K562 (cell line): Measurements from ENCODE around the gene PTCH1. TPM values are rescaled to one million over a fixed set of nuclear protein-coding genes. Genes with fewer than 3 reads are reported as not detected.

Experiments used
- ATAC-seq: fragments of 200-7000 bp; cut with Tn5 transposase; 3 replicates; pipeline ENCODE4 v1.9.1; 2020; ENCODE audit warnings: moderate library complexity
- BruUV-seq: library from RNA; stranded (reverse); fragments of 400-500 nt; replicated peaks from 2 replicates; lab custom pipeline; 2021; lab: Mats Ljungman, UMichigan
- CTCF ChIA-PET: fragments of 300-600 bp; formaldehyde crosslinking; extraction: SDS; loops from one replicate; lab custom pipeline; 2021; ENCODE audit warnings: low intra/inter-chr PET ratio; lab: Yijun Ruan, JAX
- POLR2A ChIA-PET: fragments of 300-600, 350-650 bp; sonication (Branson Sonifier 250); formaldehyde crosslinking; extraction: SDS; loops from one replicate; lab custom pipeline; 2021; ENCODE audit warnings: antibody characterized with exemption, inconsistent platforms; lab: Yijun Ruan, JAX
- DNase-seq, 4 experiments: peaks; one replicate each; pipeline versions ENCODE4 v3.0.0 to v3.0.0-alpha.2; 2011 to 2018; ENCODE audit warnings: low spot score in 3 of 4, mixed read lengths in 3 of 4; ENCODE audit errors: extremely low read depth in 1 of 4
- FAIRE-seq: peaks from 2 replicates; lab custom pipeline; 2011; peaks lifted over from hg19 to GRCh38; lab: Jason Lieb, UNC
- H2AFZ ChIP-seq: 2 replicates; pipeline ENCODE4 v1.6.0; 2011; ENCODE audit warnings: low read depth, low read length, control low read depth, inconsistent platforms
- H3K27ac ChIP-seq: fragments of 200-600 bp; 3 replicates; pipeline ENCODE4 v1.8.0; 2011; ENCODE audit warnings: low read depth, mild to moderate bottlenecking, control low read depth, inconsistent platforms, low read length, moderate library complexity, mixed read lengths; ENCODE audit errors: extremely low read depth
- H3K27me3 ChIP-seq, 2 experiments: fragments of 300-600 bp in 1 of 2; 2 replicates in 1 of 2; 3 replicates in 1 of 2; pipeline versions ENCODE4 v1.6.0 to v1.8.0; 2011; ENCODE audit warnings: inconsistent platforms in 2 of 2, low read length in 2 of 2, mild to moderate bottlenecking in 1 of 2, mixed read lengths in 1 of 2, moderate library complexity in 1 of 2; ENCODE audit not compliant: control insufficient read depth in 2 of 2, insufficient read depth in 2 of 2
- H3K36me3 ChIP-seq: fragments of 300-600 bp; 3 replicates; pipeline ENCODE4 v1.8.0; 2011; ENCODE audit warnings: mild to moderate bottlenecking, low read length, inconsistent platforms; ENCODE audit not compliant: control insufficient read depth, insufficient read depth
- H3K4me1 ChIP-seq, 2 experiments: fragments of 200-600 bp in 1 of 2; replicated peaks in 1 of 2; 2 replicates in 1 of 2; 3 replicates in 1 of 2; pipeline versions ENCODE4 v1.5.1 to v1.8.0; 2011; ENCODE audit warnings: inconsistent platforms in 2 of 2, low read length in 2 of 2, mild to moderate bottlenecking in 1 of 2, mixed read lengths in 1 of 2, moderate library complexity in 1 of 2; ENCODE audit not compliant: control insufficient read depth in 2 of 2, insufficient read depth in 2 of 2
- H3K4me2 ChIP-seq: 2 replicates; pipeline ENCODE4 v1.6.1; 2011; ENCODE audit warnings: low read length, control low read depth, inconsistent platforms, mixed read lengths; ENCODE audit not compliant: insufficient read depth
- H3K4me3 ChIP-seq: fragments of 200-600 bp; sonication (generic), shearing (Covaris generic); 2 replicates; pipeline ENCODE4 v1.5.1; 2016; ENCODE audit warnings: control low read depth, inconsistent platforms
- H3K79me2 ChIP-seq: fragments of 200-600 bp; 3 replicates; pipeline ENCODE4 v1.8.0; 2011; ENCODE audit warnings: low read length, inconsistent platforms; ENCODE audit not compliant: control insufficient read depth, insufficient read depth
- H3K9ac ChIP-seq, 2 experiments: 2 replicates each; pipeline versions ENCODE4 v1.6.0 to v1.6.1; 2011; ENCODE audit warnings: low read depth in 2 of 2, low read length in 2 of 2, control low read depth in 1 of 2, inconsistent platforms in 1 of 2, mild to moderate bottlenecking in 1 of 2, mixed read lengths in 1 of 2; ENCODE audit not compliant: insufficient read depth in 1 of 2
- H3K9me1 ChIP-seq: one replicate; pipeline ENCODE4 v1.6.0; 2011; ENCODE audit warnings: inconsistent platforms, mild to moderate bottlenecking, low read length, moderate library complexity; ENCODE audit not compliant: control insufficient read depth, insufficient read depth
- H3K9me3 ChIP-seq: replicated peaks from 2 replicates; pipeline ENCODE4 v1.5.1; 2011; ENCODE audit warnings: low read depth, low read length, inconsistent platforms; ENCODE audit not compliant: control insufficient read depth, insufficient read depth
- H4K20me1 ChIP-seq: replicated peaks from 2 replicates; pipeline ENCODE4 v1.6.1; 2011; ENCODE audit warnings: low read length, inconsistent platforms, mixed read lengths; ENCODE audit not compliant: control insufficient read depth, insufficient read depth
- POLR2AphosphoS5 ChIP-seq: IDR thresholded peaks from 2 replicates; pipeline ENCODE4 v1.6.1; 2011; ENCODE audit warnings: mild to moderate bottlenecking, low read depth, low read length, moderate library complexity; ENCODE audit not compliant: control insufficient read depth, insufficient read depth
- SRSF9 ChIP-seq: fragments of 200-400 bp; formaldehyde crosslinking; IDR thresholded peaks from 2 replicates; pipeline ENCODE4 v1.6.1; 2017; ENCODE audit warnings: low read depth, low read length, borderline replicate concordance
- TEAD2 ChIP-seq: fragments of 450-650 bp; IDR thresholded peaks from 2 replicates; pipeline ENCODE4 v1.6.1; 2016; ENCODE audit warnings: missing genetic modification characterization, control low read depth, missing compliant biosample characterization
- ZEB2 ChIP-seq: fragments of 450-650 bp; IDR thresholded peaks from 2 replicates; pipeline ENCODE4 v1.6.1; 2016
- WGBS: fragments of 100-300 bp; shearing (Covaris generic); methylation state at CpG from one replicate; pipeline ENCODE4 v1.1.6; 2016; ENCODE audit warnings: low coverage, mixed read lengths; ENCODE audit not compliant: insufficient coverage; ENCODE audit errors: missing lambda C conversion rate; 5-methylcytosine and 5-hydroxymethylcytosine counted together
- in situ Hi-C: fragments of 300-500 bp; cut with MboI; formaldehyde crosslinking; loops from 4 replicates; pipeline ENCODE4 v1.15.0; 2018; ENCODE audit warnings: inconsistent platforms, mixed read lengths
- intact Hi-C: fragments of 100-400 bp; cut with micrococcal nuclease; formaldehyde crosslinking; loops from 2 replicates; pipeline ENCODE4 v1.14.2; 2022
- polyA plus RNA-seq, 8 experiments: library from polyadenylated mRNA; depleted of rRNA in 4 of 8; stranded (reverse) in 5 of 8; unstranded in 3 of 8; fragments of >200 nt; fragmentation: Nextera tagmentation in 2 of 8; fragmentation: Illumina TruSeq in 1 of 8; extraction: Ambion mirVana in 2 of 8; extraction: Trizol in 1 of 8; gene quantifications; 2 replicates each; pipeline versions ENCODE4 v1.2.1 to v1.2.3, GENCODE V29; 2011 to 2014; ENCODE audit warnings: inconsistent platforms in 1 of 8, missing spikeins in 1 of 8
- total RNA-seq, 7 experiments: library from RNA; depleted of rRNA in 6 of 7; stranded (reverse); fragments of >200 nt in 6 of 7; fragmentation: Illumina TruSeq in 2 of 7; extraction: Trizol in 2 of 7; gene quantifications; 2 replicates each; pipeline versions ENCODE4 v1.2.1 to v1.2.3, GENCODE V29; 2011 to 2021; ENCODE audit warnings: low replicate concordance in 1 of 7
- TF ChIP-seq, protein P1 (sequence below): sonication (generic); formaldehyde crosslinking; IDR thresholded peaks from 2 replicates; pipeline ENCODE4 v1.8.1; 2023; ENCODE audit warnings: mild to moderate bottlenecking, missing genetic modification reagents
- TF ChIP-seq, protein P2 (sequence below): sonication (generic); formaldehyde crosslinking; IDR thresholded peaks from 2 replicates; pipeline ENCODE4 v1.4.0; 2020; ENCODE audit warnings: mild to moderate bottlenecking, missing genetic modification reagents

Gene PTCH1
- total and polyA plus RNA-seq, 9 of the 15 experiments (the other 6 are each of a cell fraction or from before 2014, with no cell fraction given): 0.70 to 9.9 (median 3.8) TPM

- no peak for FAIRE-seq
- H3K9ac ChIP-seq: no peak overlapping the region
- ChIA-PET CTCF (no interaction called here), POLR2A (interaction anchor here (0.6 kb wide), 1 partner anchor 22 kb away, joined by 3 read pairs; no protein-coding TSS in a partner anchor)
- in situ Hi-C loops: no loop called here
- peaks cover 0 to 7% of the 10 kb centered on the region in 2 experiments; a peak in 2 of 5 replicates for H3K4me1 ChIP-seq
- H3K27me3 ChIP-seq: no peaks in the 10 kb centered on the region
- TF ChIP-seq, protein P1, sequence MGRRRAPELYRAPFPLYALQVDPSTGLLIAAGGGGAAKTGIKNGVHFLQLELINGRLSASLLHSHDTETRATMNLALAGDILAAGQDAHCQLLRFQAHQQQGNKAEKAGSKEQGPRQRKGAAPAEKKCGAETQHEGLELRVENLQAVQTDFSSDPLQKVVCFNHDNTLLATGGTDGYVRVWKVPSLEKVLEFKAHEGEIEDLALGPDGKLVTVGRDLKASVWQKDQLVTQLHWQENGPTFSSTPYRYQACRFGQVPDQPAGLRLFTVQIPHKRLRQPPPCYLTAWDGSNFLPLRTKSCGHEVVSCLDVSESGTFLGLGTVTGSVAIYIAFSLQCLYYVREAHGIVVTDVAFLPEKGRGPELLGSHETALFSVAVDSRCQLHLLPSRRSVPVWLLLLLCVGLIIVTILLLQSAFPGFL: no peak
- TF ChIP-seq ZEB2 (no peak), SRSF9 (no peak), POLR2AphosphoS5 (no peak), TEAD2 (tag) (no peak)
- TF ChIP-seq, protein P2, sequence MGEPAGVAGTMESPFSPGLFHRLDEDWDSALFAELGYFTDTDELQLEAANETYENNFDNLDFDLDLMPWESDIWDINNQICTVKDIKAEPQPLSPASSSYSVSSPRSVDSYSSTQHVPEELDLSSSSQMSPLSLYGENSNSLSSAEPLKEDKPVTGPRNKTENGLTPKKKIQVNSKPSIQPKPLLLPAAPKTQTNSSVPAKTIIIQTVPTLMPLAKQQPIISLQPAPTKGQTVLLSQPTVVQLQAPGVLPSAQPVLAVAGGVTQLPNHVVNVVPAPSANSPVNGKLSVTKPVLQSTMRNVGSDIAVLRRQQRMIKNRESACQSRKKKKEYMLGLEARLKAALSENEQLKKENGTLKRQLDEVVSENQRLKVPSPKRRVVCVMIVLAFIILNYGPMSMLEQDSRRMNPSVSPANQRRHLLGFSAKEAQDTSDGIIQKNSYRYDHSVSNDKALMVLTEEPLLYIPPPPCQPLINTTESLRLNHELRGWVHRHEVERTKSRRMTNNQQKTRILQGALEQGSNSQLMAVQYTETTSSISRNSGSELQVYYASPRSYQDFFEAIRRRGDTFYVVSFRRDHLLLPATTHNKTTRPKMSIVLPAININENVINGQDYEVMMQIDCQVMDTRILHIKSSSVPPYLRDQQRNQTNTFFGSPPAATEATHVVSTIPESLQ (CRISPR knock-in tag): no peak
- no TSS peak for BruUV-seq
- no peak overlapping the region for H3K4me3 ChIP-seq
- H3K36me3 ChIP-seq: no peaks in the 10 kb centered on the region
- no peak overlapping the region for H3K4me2 ChIP-seq
- WGBS: 89% methylated on average over 5 of the region's 5 CpGs
- H3K79me2 ChIP-seq: no peaks in the 10 kb centered on the region; the same call in 1 of the 3 replicates
- no peak overlapping the region for H2AFZ ChIP-seq
- no peaks in the 10 kb centered on the region for H3K9me3 ChIP-seq
- ATAC-seq: no peak
- intact Hi-C loops: no loop called here
- DNase-seq: no peak
- peaks cover 10% of the 10 kb centered on the region for H4K20me1 ChIP-seq
- no peak overlapping the region for H3K27ac ChIP-seq
- H3K9me1 ChIP-seq: no peaks in the 10 kb centered on the region
Observed at GRCh38 chr9:95486318-95486717, 30.5 kb downstream of the PTCH1 start.
